GM15510 (cell line): ENCODE measurements around the gene OSTN.

Source experiments
- POLR2A ChIP-seq: IDR thresholded peaks from 3 replicates; pipeline ENCODE4 v1.6.1; 2011; ENCODE audit warnings: borderline replicate concordance; ENCODE audit not compliant: insufficient read length; ENCODE audit errors: extremely low read depth

Gene OSTN

DNA sequence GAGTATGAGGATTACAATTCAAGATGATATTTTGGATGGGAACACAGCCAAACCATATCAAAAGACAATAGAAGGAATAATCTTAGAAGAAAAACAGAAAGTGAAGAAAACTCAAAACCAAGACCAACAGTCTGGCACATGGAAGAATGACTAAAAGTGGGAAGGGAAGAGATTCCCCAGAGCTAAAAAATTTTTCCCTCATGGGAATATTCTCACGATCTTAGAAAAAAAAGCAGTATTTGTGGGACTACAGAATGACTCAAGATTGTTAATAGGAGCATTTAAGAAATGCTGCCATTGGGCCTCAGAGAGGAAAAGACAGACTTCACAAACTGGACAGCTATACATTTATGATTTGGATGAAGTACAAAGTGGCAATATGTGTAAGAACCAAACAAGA, 18.3 kb downstream of the OSTN start:
- no peak for TF ChIP-seq POLR2A

DNA sequence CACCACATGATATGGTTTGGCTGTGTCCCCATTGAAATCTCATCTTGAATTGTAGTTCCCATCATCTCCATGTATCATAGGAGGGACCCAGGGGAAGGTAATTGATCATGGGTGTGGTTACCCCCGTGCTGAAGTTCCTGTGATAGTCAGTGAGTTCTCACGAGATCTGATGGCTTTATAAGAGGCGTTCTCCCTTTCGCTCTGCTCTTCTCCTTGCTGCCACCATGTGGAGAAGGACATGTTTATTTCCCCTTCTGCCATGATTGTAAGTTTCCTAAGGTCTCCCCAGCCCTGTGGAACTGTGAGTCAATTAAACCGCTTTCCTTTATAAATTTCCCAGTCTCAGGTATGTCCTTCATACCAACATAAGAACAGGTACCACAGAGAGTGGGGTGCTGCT, 21.9 kb downstream of the OSTN start:
- no peak for TF ChIP-seq POLR2A

DNA sequence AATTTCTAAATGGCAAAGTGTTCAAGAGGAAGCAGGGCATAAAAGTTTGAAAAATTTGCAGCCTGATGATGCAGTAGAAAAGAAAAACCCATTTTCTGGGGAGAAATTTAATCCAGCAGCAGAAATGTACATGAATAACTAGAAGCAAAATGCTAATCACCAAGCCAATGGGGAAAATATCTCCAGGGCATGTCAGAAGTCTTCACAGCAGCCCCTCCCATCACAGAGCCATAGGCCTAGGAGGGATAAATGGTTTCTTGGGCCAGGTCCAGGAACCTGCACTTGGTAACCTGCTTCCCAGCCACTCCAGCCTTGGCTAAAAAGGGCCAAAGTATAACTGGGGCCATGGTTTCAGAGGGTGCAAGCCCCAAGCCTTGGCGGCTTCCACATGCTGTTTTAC, 22.6 kb downstream of the OSTN start:
- no peak for TF ChIP-seq POLR2A

DNA sequence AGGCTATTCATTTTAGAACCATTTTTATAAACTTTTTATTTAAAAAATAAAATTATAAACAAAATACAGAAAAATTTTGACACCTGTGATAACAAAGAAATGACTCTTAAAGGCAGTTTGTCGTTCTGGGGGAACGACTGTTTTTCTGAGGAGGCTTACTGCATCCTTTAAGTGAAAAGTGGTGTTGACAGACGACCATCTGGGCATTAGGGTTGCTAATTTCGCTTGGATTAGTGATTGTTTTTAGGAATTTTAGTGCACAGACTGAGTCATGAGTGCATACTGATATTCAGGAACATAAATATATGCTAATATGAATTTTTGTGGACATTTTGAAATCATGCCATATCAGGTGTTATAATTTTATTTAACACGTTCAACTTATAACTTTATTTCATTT, 28.5 kb downstream of the OSTN start:
- no peak for TF ChIP-seq POLR2A

- TF ChIP-seq POLR2A, result no peak
These were observed 35.2 kb downstream of the OSTN start for GRCh38 chr3:191234216-191234615.

GRCh38 chr3:191235331-191236314, 36.6 kb downstream of the OSTN start:
- no peak for TF ChIP-seq POLR2A

- TF ChIP-seq POLR2A, result no peak
These were observed 37.6 kb downstream of the OSTN start for GRCh38 chr3:191236646-191237045.

- TF ChIP-seq POLR2A, result no peak
These were observed 38.2 kb downstream of the OSTN start for GRCh38 chr3:191237047-191237882.

DNA sequence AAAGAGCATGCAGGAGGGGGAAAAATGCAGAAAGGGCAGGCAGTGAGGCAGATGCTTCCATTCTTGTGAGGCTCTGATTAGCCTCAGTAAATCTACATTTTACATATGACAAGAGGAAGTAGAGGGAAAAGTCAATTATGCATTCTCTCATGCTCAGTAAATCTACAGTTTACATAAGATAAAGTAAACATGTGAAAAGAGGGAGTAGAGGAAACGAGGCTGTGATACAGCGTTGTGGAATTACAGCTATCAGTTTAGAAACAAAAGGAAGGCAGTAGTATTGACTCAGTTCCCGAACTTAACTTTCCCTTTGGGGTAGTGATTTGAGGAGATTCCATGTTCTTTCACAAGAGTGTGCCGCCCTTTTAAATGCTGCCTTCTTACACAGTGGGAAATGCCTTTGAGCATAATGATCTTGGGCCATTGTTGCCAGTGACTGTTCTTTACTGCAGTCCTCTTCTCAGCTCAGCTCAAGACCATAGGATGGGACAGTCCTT, 39.3 kb downstream of the OSTN start:
- TF ChIP-seq POLR2A, result no peak

GRCh38 chr3:191239407-191240031, 40.5 kb downstream of the OSTN start:
- no peak for TF ChIP-seq POLR2A

DNA sequence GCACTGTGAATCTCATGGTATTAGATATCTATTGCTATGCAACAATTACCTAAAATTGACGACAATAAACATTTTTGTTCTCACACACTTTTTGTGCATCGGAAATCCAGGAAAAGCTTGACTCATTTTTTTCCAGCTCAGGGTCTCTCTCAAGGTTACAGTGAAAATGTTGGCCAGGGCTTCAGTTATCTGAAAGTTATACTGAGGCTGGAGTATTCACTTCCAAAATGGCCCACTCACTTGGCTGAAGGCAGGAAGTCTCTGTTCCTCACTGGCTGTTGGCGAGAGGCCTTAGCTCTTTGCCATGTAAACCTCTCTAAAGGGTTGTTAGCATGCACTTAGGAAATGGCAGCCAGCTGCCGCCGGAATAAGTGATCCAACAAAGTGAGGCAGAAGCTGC, 41.4 kb downstream of the OSTN start:
- TF ChIP-seq POLR2A, result no peak

DNA sequence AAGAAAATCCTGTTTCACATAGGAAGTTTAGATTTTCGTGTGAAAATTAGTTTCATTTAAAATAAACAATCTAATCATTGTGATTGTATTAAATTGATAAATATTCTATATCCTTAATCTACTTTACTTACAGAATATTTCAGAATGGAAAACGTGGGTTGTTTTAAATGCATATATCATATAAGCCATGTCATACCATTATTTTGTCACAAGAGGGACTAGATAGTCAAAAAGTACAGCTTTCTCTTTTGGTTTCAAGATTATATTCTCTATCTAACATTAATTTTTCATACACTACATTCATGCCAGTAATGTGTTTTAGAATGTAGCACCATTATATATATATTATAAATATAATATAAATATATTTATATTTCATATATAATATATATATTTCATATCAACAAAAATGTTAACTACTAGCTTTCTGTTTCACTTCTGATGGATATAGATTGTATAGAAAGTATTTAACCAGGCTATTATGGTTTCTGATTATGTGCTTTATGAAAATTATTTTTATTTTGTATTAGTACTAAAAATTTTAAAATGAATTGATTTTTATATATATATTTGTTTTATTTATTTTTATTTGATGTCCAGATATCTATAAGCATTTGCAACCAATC, 45.3 kb downstream of the OSTN start:
- no peak for TF ChIP-seq POLR2A

- TF ChIP-seq POLR2A, result no peak
These were observed 47.6 kb downstream of the OSTN start for GRCh38 chr3:191246630-191247029.

- TF ChIP-seq POLR2A, result no peak
These were observed 54.2 kb downstream of the OSTN start for GRCh38 chr3:191253089-191253799.
